ENCODE measurements around the gene POLR1C.
A peak's percentile ranks its signal among the peaks of the same experiment; 100 is the strongest.

The POLR1C gene

GRCh38 chr6:43511824-43512415, 5.0 kb upstream of the POLR1C start:
- peaks cover 26% of the 10 kb centered on the region for H3K36me3 ChIP-seq (ENCODE audit: low read depth)
- TF ChIP-seq, protein P1, sequence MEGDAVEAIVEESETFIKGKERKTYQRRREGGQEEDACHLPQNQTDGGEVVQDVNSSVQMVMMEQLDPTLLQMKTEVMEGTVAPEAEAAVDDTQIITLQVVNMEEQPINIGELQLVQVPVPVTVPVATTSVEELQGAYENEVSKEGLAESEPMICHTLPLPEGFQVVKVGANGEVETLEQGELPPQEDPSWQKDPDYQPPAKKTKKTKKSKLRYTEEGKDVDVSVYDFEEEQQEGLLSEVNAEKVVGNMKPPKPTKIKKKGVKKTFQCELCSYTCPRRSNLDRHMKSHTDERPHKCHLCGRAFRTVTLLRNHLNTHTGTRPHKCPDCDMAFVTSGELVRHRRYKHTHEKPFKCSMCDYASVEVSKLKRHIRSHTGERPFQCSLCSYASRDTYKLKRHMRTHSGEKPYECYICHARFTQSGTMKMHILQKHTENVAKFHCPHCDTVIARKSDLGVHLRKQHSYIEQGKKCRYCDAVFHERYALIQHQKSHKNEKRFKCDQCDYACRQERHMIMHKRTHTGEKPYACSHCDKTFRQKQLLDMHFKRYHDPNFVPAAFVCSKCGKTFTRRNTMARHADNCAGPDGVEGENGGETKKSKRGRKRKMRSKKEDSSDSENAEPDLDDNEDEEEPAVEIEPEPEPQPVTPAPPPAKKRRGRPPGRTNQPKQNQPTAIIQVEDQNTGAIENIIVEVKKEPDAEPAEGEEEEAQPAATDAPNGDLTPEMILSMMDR (IDR thresholded peaks at IDR 0.05; ENCODE audit: poor library complexity, severe bottlenecking): no peak
- no peaks in the 10 kb centered on the region for H3K4me1 ChIP-seq (ENCODE audit: insufficient read depth, poor library complexity, severe bottlenecking)
- no peaks in the 10 kb centered on the region for H3K9me3 ChIP-seq (ENCODE audit: severe bottlenecking)
- no peak overlapping the region for H3K27ac ChIP-seq (ENCODE audit: poor library complexity, severe bottlenecking)
- no peak overlapping the region for H3K4me3 ChIP-seq (ENCODE audit: severe bottlenecking)
- no peaks in the 10 kb centered on the region for H3K27me3 ChIP-seq (ENCODE audit: insufficient read depth, poor library complexity, severe bottlenecking)
- no peak for DNase-seq (ENCODE audit: low spot score)
- no peak for ATAC-seq (ENCODE audit: low read depth)

DNA sequence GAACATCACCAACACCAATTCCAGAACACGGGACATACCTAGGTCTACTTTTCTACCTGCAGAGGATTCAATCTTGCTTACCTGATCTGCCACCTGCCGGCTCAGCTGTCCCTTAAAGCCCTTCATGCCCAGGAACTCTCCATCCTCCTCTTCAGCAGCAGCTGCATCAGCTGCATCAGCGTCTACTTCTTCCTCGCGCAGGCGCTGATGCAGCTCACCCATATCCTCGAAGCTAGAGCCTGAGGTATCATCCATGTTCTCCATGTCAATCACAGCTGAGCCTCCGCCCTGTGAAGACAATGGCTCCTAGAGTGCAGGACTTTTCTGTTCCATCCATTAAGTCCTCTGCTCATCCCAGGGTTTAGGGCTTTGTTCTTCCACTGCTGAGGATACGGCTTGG, 1.1 kb upstream of the POLR1C start:
- TF ChIP-seq, protein P1 (IDR thresholded peaks at IDR 0.05; ENCODE audit: poor library complexity, severe bottlenecking): no peak
- no peaks in the 10 kb centered on the region for H3K9me3 ChIP-seq (ENCODE audit: severe bottlenecking)
- H3K4me1 ChIP-seq (ENCODE audit: insufficient read depth, poor library complexity, severe bottlenecking): no peaks in the 10 kb centered on the region
- H3K36me3 ChIP-seq (ENCODE audit: low read depth): peaks cover 48% of the 10 kb centered on the region
- ATAC-seq (ENCODE audit: low read depth) (no peak), DNase-seq (ENCODE audit: low spot score) (no peak)
- H3K27ac ChIP-seq (ENCODE audit: poor library complexity, severe bottlenecking): peak overlapping the region; percentile 43
- H3K4me3 ChIP-seq (ENCODE audit: severe bottlenecking): peak overlapping the region; percentile 79
- no peaks in the 10 kb centered on the region for H3K27me3 ChIP-seq (ENCODE audit: insufficient read depth, poor library complexity, severe bottlenecking)

- Histone ChIP-seq H3K27me3 (ENCODE audit: insufficient read depth, poor library complexity, severe bottlenecking) (no peaks in the 10 kb centered on the region), H3K36me3 (ENCODE audit: low read depth) (peaks cover 53% of the 10 kb centered on the region), H3K27ac (ENCODE audit: poor library complexity, severe bottlenecking) (peak overlapping the region; percentile 43), H3K4me3 (ENCODE audit: severe bottlenecking) (peak overlapping the region; percentile 79), H3K9me3 (ENCODE audit: severe bottlenecking) (no peaks in the 10 kb centered on the region), H3K4me1 (ENCODE audit: insufficient read depth, poor library complexity, severe bottlenecking) (no peaks in the 10 kb centered on the region)
- TF ChIP-seq, protein P1 (IDR thresholded peaks at IDR 0.05; ENCODE audit: poor library complexity, severe bottlenecking): no peak
- ATAC-seq (ENCODE audit: low read depth) (peak; percentile 40), DNase-seq (ENCODE audit: low spot score) (no peak)
Measured at GRCh38 chr6:43516367-43516696, 557 bp upstream of the POLR1C start.

GRCh38 chr6:43517505-43518357, 842 bp downstream of the POLR1C start:
- TF ChIP-seq, protein P1 (IDR thresholded peaks at IDR 0.05; ENCODE audit: poor library complexity, severe bottlenecking): no peak
- peak overlapping the region; percentile 79 for H3K4me3 ChIP-seq (ENCODE audit: severe bottlenecking)
- H3K4me1 ChIP-seq (ENCODE audit: insufficient read depth, poor library complexity, severe bottlenecking): no peaks in the 10 kb centered on the region
- no peaks in the 10 kb centered on the region for H3K9me3 ChIP-seq (ENCODE audit: severe bottlenecking)
- peaks cover 67% of the 10 kb centered on the region for H3K36me3 ChIP-seq (ENCODE audit: low read depth)
- no peak for ATAC-seq (ENCODE audit: low read depth)
- DNase-seq (ENCODE audit: low spot score): no peak
- peak overlapping the region; percentile 43 for H3K27ac ChIP-seq (ENCODE audit: poor library complexity, severe bottlenecking)
- H3K27me3 ChIP-seq (ENCODE audit: insufficient read depth, poor library complexity, severe bottlenecking): no peaks in the 10 kb centered on the region

- Histone ChIP-seq H3K4me1 (ENCODE audit: insufficient read depth, poor library complexity, severe bottlenecking) (no peaks in the 10 kb centered on the region), H3K36me3 (ENCODE audit: low read depth) (peaks cover 71% of the 10 kb centered on the region), H3K27ac (ENCODE audit: poor library complexity, severe bottlenecking) (no peak overlapping the region), H3K27me3 (ENCODE audit: insufficient read depth, poor library complexity, severe bottlenecking) (no peaks in the 10 kb centered on the region), H3K4me3 (ENCODE audit: severe bottlenecking) (no peak overlapping the region), H3K9me3 (ENCODE audit: severe bottlenecking) (no peaks in the 10 kb centered on the region)
- DNase-seq (ENCODE audit: low spot score): no peak
- ATAC-seq (ENCODE audit: low read depth): no peak
- TF ChIP-seq, protein P1 (IDR thresholded peaks at IDR 0.05; ENCODE audit: poor library complexity, severe bottlenecking): no peak
Measured at GRCh38 chr6:43520097-43520496, 3.2 kb downstream of the POLR1C start.
